HL-60 (cell line): ENCODE measurements around the gene ALKBH5.

Experiments
- DNase-seq, 2 experiments: peaks; one replicate each; pipeline ENCODE4 v3.0.0-alpha.2; 2010 to 2020; ENCODE audit warnings: low read depth in 1 of 2, low spot score in 1 of 2
- H3K27ac ChIP-seq: fragments of 250-450 bp; sonication (Bioruptor Pico); replicated peaks from 2 replicates; pipeline ENCODE4 v1.5.1; 2020; ENCODE audit warnings: mild to moderate bottlenecking, moderate library complexity
- H3K27me3 ChIP-seq: fragments of 250-450 bp; sonication (Bioruptor Pico); 2 replicates; pipeline ENCODE4 v1.5.1; 2021; ENCODE audit warnings: mild to moderate bottlenecking, moderate library complexity; ENCODE audit not compliant: insufficient read depth, poor library complexity, severe bottlenecking
- H3K4me3 ChIP-seq: replicated peaks from 2 replicates; pipeline ENCODE4 v1.5.1; 2011; ENCODE audit warnings: mild to moderate bottlenecking, control low read depth, low read length; ENCODE audit not compliant: insufficient read depth
- GABPA ChIP-seq: IDR thresholded peaks from 2 replicates; pipeline ENCODE4 v1.6.1; 2012; ENCODE audit warnings: low read depth
- POLR2AphosphoS5 ChIP-seq: IDR thresholded peaks from 2 replicates; pipeline ENCODE4 v1.6.1; 2012; ENCODE audit warnings: low read depth
- SPI1 ChIP-seq: IDR thresholded peaks from 2 replicates; pipeline ENCODE4 v1.6.1; 2012; ENCODE audit warnings: low read depth, mild to moderate bottlenecking, borderline replicate concordance
- TF ChIP-seq, protein P1 (sequence below): IDR thresholded peaks from one replicate; pipeline ENCODE4 v1.5.1; 2011; ENCODE audit warnings: low read length, control low read depth, inconsistent platforms; ENCODE audit not compliant: insufficient read depth
- TF ChIP-seq, protein P2 (sequence below): IDR thresholded peaks from 2 replicates; pipeline ENCODE4 v1.6.1; 2012; ENCODE audit warnings: low read depth; ENCODE audit not compliant: insufficient replicate concordance

Gene ALKBH5

DNA sequence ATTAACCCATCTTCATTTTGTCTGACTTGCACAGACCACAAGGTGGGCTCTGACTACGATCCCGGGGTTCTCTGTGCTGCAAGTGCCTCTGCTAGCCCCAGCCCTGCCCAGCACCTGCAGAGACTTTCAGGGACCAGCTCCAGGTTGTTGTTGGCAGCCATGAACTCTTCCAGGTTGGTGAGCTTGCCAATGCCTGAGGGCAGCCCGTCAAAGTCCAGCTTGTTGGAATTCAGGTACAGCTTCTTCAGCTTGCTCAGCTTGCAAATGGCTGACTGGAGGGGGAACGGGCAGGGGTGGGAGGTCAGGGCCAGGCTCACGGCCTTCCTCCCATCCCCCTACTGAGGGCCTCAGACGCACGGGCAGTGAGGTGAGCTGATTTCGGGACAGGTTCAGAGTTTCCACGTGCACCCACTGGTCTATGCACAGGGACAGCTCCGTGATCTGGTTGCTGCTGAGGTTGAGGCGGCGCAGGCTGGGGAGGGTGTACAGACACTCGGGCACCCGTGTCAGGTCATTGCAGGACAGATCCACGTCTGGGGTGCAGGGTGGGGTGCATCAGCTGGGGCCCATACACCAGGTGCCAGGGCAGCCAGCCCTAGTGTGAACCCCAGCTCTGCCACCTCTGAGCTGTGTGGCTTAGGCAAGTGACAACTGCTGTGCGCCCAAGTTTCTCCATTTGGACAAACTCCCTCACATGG, 69.7 kb downstream of the ALKBH5 start:
- Histone ChIP-seq H3K4me3 (no peak overlapping the region), H3K27ac (no peak overlapping the region), H3K27me3 (no peaks in the 10 kb centered on the region)
- TF ChIP-seq POLR2AphosphoS5 (no peak), SPI1 (no peak), GABPA (no peak)
- TF ChIP-seq, protein P1, sequence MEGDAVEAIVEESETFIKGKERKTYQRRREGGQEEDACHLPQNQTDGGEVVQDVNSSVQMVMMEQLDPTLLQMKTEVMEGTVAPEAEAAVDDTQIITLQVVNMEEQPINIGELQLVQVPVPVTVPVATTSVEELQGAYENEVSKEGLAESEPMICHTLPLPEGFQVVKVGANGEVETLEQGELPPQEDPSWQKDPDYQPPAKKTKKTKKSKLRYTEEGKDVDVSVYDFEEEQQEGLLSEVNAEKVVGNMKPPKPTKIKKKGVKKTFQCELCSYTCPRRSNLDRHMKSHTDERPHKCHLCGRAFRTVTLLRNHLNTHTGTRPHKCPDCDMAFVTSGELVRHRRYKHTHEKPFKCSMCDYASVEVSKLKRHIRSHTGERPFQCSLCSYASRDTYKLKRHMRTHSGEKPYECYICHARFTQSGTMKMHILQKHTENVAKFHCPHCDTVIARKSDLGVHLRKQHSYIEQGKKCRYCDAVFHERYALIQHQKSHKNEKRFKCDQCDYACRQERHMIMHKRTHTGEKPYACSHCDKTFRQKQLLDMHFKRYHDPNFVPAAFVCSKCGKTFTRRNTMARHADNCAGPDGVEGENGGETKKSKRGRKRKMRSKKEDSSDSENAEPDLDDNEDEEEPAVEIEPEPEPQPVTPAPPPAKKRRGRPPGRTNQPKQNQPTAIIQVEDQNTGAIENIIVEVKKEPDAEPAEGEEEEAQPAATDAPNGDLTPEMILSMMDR, result no peak
- TF ChIP-seq, protein P2, sequence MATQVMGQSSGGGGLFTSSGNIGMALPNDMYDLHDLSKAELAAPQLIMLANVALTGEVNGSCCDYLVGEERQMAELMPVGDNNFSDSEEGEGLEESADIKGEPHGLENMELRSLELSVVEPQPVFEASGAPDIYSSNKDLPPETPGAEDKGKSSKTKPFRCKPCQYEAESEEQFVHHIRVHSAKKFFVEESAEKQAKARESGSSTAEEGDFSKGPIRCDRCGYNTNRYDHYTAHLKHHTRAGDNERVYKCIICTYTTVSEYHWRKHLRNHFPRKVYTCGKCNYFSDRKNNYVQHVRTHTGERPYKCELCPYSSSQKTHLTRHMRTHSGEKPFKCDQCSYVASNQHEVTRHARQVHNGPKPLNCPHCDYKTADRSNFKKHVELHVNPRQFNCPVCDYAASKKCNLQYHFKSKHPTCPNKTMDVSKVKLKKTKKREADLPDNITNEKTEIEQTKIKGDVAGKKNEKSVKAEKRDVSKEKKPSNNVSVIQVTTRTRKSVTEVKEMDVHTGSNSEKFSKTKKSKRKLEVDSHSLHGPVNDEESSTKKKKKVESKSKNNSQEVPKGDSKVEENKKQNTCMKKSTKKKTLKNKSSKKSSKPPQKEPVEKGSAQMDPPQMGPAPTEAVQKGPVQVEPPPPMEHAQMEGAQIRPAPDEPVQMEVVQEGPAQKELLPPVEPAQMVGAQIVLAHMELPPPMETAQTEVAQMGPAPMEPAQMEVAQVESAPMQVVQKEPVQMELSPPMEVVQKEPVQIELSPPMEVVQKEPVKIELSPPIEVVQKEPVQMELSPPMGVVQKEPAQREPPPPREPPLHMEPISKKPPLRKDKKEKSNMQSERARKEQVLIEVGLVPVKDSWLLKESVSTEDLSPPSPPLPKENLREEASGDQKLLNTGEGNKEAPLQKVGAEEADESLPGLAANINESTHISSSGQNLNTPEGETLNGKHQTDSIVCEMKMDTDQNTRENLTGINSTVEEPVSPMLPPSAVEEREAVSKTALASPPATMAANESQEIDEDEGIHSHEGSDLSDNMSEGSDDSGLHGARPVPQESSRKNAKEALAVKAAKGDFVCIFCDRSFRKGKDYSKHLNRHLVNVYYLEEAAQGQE, result no peak
- no peak for DNase-seq

DNA sequence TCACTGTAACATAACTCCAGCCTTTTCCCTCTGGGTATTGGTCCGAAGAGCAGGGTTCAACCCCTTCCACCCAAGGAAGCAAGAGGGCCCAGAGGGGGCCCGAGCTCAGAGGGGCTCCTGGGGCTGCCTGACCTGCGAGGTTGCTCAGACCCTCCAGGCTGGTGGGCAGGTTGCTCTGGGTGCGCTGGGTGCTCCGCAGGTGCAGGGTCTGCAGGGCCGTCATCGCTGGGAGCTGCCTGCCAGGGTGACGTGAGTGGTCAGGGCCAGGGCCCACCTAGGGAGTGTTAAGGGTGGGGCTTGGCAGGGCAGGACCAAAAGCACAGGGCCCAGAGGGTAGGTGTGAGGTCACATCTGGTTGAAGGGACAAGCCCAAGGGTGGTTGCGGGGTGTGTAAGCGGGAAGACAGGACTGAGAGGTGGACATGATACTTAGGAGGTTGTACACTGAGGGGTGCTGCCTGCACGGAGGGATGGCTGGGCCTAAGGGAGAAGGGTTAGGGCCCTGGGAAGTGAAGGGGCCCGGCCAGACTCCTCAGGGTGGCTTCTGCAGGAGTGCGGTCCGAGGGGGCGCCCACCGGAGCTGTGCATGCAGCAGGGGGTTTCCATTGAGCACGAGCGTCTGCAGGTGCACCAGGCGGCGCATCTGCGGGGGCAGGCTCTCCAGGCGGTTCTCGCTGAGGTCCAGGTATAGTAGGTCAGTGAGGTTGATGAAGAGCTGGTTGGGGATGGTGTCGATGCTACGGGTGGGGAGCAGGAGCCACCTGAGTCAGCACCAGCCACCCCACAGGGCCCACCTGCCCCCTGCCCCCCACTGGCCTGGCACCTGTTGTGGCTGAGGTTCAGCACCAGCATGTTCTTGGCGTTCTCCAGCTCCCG, 70.6 kb downstream of the ALKBH5 start:
- Histone ChIP-seq H3K27ac (no peak overlapping the region), H3K4me3 (no peak overlapping the region), H3K27me3 (no peaks in the 10 kb centered on the region)
- DNase-seq, result no peak
- TF ChIP-seq SPI1 (no peak), POLR2AphosphoS5 (no peak), GABPA (no peak)
- TF ChIP-seq, protein P1, result no peak
- TF ChIP-seq, protein P2, result no peak

DNA sequence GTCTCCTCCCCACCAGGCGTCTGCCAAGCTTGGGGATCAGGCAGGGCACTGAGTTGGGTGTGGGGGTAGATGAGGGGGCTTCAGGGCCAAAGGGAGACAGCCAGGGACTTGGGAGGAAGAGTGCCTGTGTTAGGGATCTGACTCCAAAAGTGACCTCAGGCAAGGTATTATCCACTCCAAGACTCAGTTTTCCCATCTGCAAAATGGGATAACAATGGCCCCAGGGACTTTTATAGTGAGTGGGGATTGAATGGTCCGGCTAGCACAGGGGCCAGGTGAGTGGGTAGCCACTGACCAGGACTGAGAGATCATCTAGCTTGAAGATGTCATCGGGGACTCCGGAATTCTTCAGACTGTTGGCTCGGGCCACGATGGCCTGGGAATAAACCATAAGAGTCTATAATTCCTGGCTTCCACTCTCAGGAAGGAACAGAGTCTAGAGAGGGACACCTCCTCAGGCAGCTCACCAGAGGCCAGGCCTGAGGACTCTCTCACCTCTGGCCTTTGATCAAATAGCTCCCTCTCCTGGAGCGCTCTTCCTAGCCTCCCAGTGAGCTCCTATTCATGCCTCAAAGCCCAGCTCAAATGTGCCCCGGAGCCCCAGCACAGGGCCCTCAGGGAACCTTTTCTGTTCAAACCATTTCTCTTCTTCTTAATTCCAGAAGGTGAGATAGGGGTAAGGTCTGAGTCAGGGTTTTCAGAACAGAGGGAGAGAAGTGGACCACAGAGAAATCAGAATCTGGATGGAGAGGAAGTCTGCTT, 71.4 kb downstream of the ALKBH5 start:
- H3K27me3 ChIP-seq, result no peaks in the 10 kb centered on the region
- DNase-seq, result no peak
- no peak overlapping the region for H3K4me3 ChIP-seq
- TF ChIP-seq, protein P2, result no peak
- TF ChIP-seq, protein P1, result no peak
- no peak for TF ChIP-seq GABPA
- TF ChIP-seq SPI1, result no peak
- TF ChIP-seq POLR2AphosphoS5, result no peak
- H3K27ac ChIP-seq, result no peak overlapping the region
